ENCODE results near the gene TBC1D2B.
"Not testable (repeated sequence)": the region's sequence is repeated elsewhere in the genome, so short reads cannot be mapped to it uniquely, and the experiment has no call there.

The TBC1D2B gene

DNA sequence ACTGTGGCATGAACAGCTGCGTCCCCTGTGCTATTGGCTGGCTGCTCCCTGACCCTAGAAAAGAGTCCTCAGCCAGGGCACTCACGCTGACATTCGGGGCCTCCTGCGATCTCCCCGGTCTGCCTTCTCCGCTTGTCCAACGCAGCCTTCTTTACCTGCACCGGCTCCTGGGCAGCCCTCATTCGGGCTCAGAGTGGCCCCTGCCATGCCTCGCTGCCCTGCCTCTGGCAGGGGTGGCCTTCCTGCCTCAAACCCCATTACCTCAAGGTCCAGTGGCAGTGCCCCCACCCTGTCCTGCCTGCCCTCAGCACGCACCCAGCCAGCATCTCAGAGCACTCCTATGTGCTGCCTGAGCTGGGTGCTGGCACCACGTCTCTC lies 86.5 kb downstream of the TBC1D2B start:
- no peak overlapping the region for H2BK120ac ChIP-seq (ENCODE audit: low read depth, low read length)
- no peak overlapping the region for H3K18ac ChIP-seq (ENCODE audit: low read length)
- no peaks in the 10 kb centered on the region for H3K36me3 ChIP-seq (ENCODE audit: control insufficient read depth, insufficient read depth, low read length)
- H2BK5ac ChIP-seq (ENCODE audit: low read length): no peak overlapping the region
- no peak for DNase-seq
- no CpG with 5 or more reads among the region's 12 CpGs for WGBS (ENCODE audit: extremely low coverage, insufficient coverage, low lambda C conversion rate)
- no peak overlapping the region for H3K4ac ChIP-seq (ENCODE audit: low read depth, low read length)
- H4K5ac ChIP-seq (ENCODE audit: low read length): no peak overlapping the region
- no peaks in the 10 kb centered on the region for H3K79me1 ChIP-seq (ENCODE audit: low read length)
- no peak overlapping the region for H3K4me3 ChIP-seq (ENCODE audit: low read length)
- no peak overlapping the region for H2BK15ac ChIP-seq (replicated peaks; ENCODE audit: low read depth)
- no peak overlapping the region for H3K23ac ChIP-seq (ENCODE audit: low read length)
- H3K4me2 ChIP-seq (ENCODE audit: low read length): no peak overlapping the region
- no peaks in the 10 kb centered on the region for H3K27me3 ChIP-seq (ENCODE audit: insufficient read depth, low read length, poor library complexity)
- no peaks in the 10 kb centered on the region for H3K79me2 ChIP-seq (ENCODE audit: control insufficient read depth, insufficient read depth, low read length)
- H2AK5ac ChIP-seq (ENCODE audit: low read length): no peak overlapping the region
- no peak overlapping the region for H3K56ac ChIP-seq (ENCODE audit: low read length)
- H3K4me1 ChIP-seq (ENCODE audit: control insufficient read depth, low read depth, low read length): no peaks in the 10 kb centered on the region
- no peak overlapping the region for H3K27ac ChIP-seq (ENCODE audit: low read depth, low read length)
- no peak overlapping the region for H4K8ac ChIP-seq (ENCODE audit: low read depth, low read length)
- H3K9ac ChIP-seq (ENCODE audit: low read length): no peak overlapping the region

DNA sequence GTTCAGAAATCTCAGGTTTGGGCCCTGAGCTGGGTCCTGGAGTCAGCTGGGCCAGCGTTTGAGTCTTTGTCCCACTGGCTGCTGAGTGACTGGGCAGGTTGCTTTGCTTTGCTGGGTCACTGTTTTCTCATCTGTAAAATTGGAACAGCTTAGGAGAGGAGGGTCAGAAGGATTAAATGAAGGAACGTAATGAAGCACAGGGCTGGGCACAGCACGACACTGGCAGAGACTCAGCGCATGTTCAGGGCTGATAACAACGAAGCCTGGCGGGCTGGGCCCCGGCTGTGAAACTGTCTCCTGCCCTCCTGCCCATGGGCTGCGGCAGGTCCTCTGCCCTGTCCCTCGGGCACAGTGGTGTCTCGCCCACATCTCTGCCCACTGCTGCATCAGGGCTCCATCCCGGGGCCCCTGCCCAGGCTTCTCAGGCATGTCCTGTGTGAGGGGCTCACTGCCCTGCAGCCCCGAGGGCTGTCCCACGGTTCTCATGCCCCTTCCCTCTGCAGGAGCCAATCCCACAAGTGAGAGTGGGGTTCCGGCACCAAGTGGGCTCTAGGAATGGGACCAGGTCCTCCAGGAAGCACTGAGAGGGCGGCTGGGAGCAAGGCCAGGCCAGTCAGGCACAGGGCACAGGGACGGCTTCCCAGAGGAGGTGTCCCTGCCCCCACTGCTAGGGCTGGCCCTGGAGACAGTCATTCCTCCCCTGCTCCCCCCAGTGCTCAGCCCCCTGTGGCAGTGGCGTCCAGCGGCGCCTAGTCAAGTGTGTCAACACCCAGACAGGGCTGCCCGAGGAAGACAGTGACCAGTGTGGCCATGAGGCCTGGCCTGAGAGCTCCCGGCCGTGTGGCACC lies 88.0 kb downstream of the TBC1D2B start:
- Histone ChIP-seq H3K4me3 (ENCODE audit: low read length) (no peak overlapping the region), H3K18ac (ENCODE audit: low read length) (no peak overlapping the region), H3K9ac (ENCODE audit: low read length) (no peak overlapping the region), H3K27me3 (ENCODE audit: insufficient read depth, low read length, poor library complexity) (no peaks in the 10 kb centered on the region), H3K23ac (ENCODE audit: low read length) (no peak overlapping the region), H2AK5ac (ENCODE audit: low read length) (no peak overlapping the region), H3K4me2 (ENCODE audit: low read length) (no peak overlapping the region), H3K79me2 (ENCODE audit: control insufficient read depth, insufficient read depth, low read length) (no peaks in the 10 kb centered on the region), H2BK15ac (replicated peaks; ENCODE audit: low read depth) (no peak overlapping the region), H3K4me1 (ENCODE audit: control insufficient read depth, low read depth, low read length) (no peaks in the 10 kb centered on the region), H3K27ac (ENCODE audit: low read depth, low read length) (no peak overlapping the region), H3K79me1 (ENCODE audit: low read length) (no peaks in the 10 kb centered on the region), H2BK120ac (ENCODE audit: low read depth, low read length) (no peak overlapping the region), H3K56ac (ENCODE audit: low read length) (no peak overlapping the region), H2BK5ac (ENCODE audit: low read length) (no peak overlapping the region), H4K8ac (ENCODE audit: low read depth, low read length) (no peak overlapping the region), H3K36me3 (ENCODE audit: control insufficient read depth, insufficient read depth, low read length) (no peaks in the 10 kb centered on the region), H3K4ac (ENCODE audit: low read depth, low read length) (no peak overlapping the region), H4K5ac (ENCODE audit: low read length) (no peak overlapping the region)
- DNase-seq: no peak
- no CpG with 5 or more reads among the region's 22 CpGs for WGBS (ENCODE audit: extremely low coverage, insufficient coverage, low lambda C conversion rate)

DNA sequence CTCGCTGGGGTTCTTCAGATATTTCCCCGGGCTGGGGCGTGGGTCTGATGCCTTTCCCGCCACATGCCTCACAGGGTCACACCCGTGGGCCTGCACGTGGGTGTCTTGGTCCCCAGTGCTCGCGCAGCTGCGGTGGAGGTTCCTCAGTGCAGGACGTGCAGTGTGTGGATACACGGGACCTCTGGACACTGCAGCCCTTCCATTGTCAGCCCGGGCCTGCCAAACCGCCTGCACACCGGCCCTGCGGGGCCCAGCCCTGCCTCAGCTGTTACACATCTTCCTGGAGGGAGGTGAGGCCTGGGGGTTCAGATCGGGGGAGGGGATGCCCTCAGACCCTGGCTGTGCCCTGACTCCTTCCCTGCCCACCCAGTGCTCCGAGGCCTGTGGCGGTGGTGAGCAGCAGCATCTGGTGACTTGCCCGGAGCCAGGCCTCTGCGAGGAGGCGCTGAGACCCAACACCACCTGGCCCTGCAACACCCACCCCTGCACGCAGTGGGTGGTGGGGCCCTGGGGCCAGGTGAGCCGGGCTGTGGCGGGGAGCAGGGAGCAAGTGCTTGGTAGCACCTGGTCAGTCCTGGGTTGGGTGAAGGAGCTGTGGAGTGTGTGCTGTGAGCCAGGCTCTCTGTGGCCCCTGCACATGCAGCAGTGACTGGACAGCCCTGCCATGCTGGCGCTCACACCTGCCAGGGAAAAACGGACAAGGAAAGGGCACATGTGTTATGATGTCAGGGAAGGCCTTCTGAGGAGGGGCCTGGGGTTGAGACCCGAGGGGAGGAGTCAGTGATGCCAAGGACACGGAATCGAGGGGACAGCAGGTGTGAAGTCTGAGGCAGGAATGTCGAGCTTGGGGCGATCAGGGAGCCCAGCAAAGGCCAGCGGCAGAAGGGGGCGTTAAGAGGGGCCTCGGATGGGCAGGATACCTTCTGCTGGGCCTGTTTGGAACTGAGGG lies 88.9 kb downstream of the TBC1D2B start:
- H3K27ac ChIP-seq (ENCODE audit: low read depth, low read length): no peak overlapping the region
- DNase-seq: no peak
- no peak overlapping the region for H3K4me2 ChIP-seq (ENCODE audit: low read length)

GRCh38 chr15:77987765-77988136 lies 89.8 kb downstream of the TBC1D2B start:
- no CpG with 5 or more reads among the region's 15 CpGs for WGBS (ENCODE audit: extremely low coverage, insufficient coverage, low lambda C conversion rate)
- not testable (repeated sequence) for H3K36me3 ChIP-seq (ENCODE audit: control insufficient read depth, insufficient read depth, low read length); H3K4me3 ChIP-seq (ENCODE audit: low read length)

More for the DNA sequence above, 88.9 kb downstream of the TBC1D2B start:
- H4K5ac ChIP-seq (ENCODE audit: low read length): no peak overlapping the region
- H3K79me2 ChIP-seq (ENCODE audit: control insufficient read depth, insufficient read depth, low read length): no peaks in the 10 kb centered on the region
- no peaks in the 10 kb centered on the region for H3K79me1 ChIP-seq (ENCODE audit: low read length)
- no peaks in the 10 kb centered on the region for H3K36me3 ChIP-seq (ENCODE audit: control insufficient read depth, insufficient read depth, low read length)
- H2BK5ac ChIP-seq (ENCODE audit: low read length): no peak overlapping the region
- H3K9ac ChIP-seq (ENCODE audit: low read length): no peak overlapping the region
- no peak overlapping the region for H3K23ac ChIP-seq (ENCODE audit: low read length)
- no peak overlapping the region for H3K56ac ChIP-seq (ENCODE audit: low read length)
- H2BK120ac ChIP-seq (ENCODE audit: low read depth, low read length): no peak overlapping the region
- H3K4me3 ChIP-seq (ENCODE audit: low read length): no peak overlapping the region
- H3K4me1 ChIP-seq (ENCODE audit: control insufficient read depth, low read depth, low read length): no peaks in the 10 kb centered on the region
- no CpG with 5 or more reads among the region's 34 CpGs for WGBS (ENCODE audit: extremely low coverage, insufficient coverage, low lambda C conversion rate)
- H3K4ac ChIP-seq (ENCODE audit: low read depth, low read length): no peak overlapping the region
- no peak overlapping the region for H2AK5ac ChIP-seq (ENCODE audit: low read length)
- no peak overlapping the region for H4K8ac ChIP-seq (ENCODE audit: low read depth, low read length)
- H2BK15ac ChIP-seq (replicated peaks; ENCODE audit: low read depth): no peak overlapping the region
- no peak overlapping the region for H3K18ac ChIP-seq (ENCODE audit: low read length)
- H3K27me3 ChIP-seq (ENCODE audit: insufficient read depth, low read length, poor library complexity): no peaks in the 10 kb centered on the region

GRCh38 chr15:77986891-77987764 lies 90.4 kb downstream of the TBC1D2B start:
- no peaks in the 10 kb centered on the region for H3K4me1 ChIP-seq (ENCODE audit: control insufficient read depth, low read depth, low read length)
- H2BK120ac ChIP-seq (ENCODE audit: low read depth, low read length): no peak overlapping the region
- H2BK5ac ChIP-seq (ENCODE audit: low read length): no peak overlapping the region
- H3K18ac ChIP-seq (ENCODE audit: low read length): no peak overlapping the region
- H3K4me3 ChIP-seq (ENCODE audit: low read length): no peak overlapping the region
- no peak overlapping the region for H2BK15ac ChIP-seq (replicated peaks; ENCODE audit: low read depth)
- H3K27ac ChIP-seq (ENCODE audit: low read depth, low read length): no peak overlapping the region
- no peak overlapping the region for H3K4me2 ChIP-seq (ENCODE audit: low read length)
- no peaks in the 10 kb centered on the region for H3K79me2 ChIP-seq (ENCODE audit: control insufficient read depth, insufficient read depth, low read length)
- no peak overlapping the region for H4K5ac ChIP-seq (ENCODE audit: low read length)
- H3K9ac ChIP-seq (ENCODE audit: low read length): no peak overlapping the region
- no peaks in the 10 kb centered on the region for H3K79me1 ChIP-seq (ENCODE audit: low read length)
- no peaks in the 10 kb centered on the region for H3K36me3 ChIP-seq (ENCODE audit: control insufficient read depth, insufficient read depth, low read length)
- no peak overlapping the region for H2AK5ac ChIP-seq (ENCODE audit: low read length)
- peak; percentile 34 for DNase-seq
- H3K4ac ChIP-seq (ENCODE audit: low read depth, low read length): no peak overlapping the region
- H4K8ac ChIP-seq (ENCODE audit: low read depth, low read length): no peak overlapping the region
- no CpG with 5 or more reads among the region's 24 CpGs for WGBS (ENCODE audit: extremely low coverage, insufficient coverage, low lambda C conversion rate)
- no peak overlapping the region for H3K56ac ChIP-seq (ENCODE audit: low read length)
- H3K23ac ChIP-seq (ENCODE audit: low read length): no peak overlapping the region
- H3K27me3 ChIP-seq (ENCODE audit: insufficient read depth, low read length, poor library complexity): no peaks in the 10 kb centered on the region

More at GRCh38 chr15:77987765-77988136, 89.8 kb downstream of the TBC1D2B start:
- not testable (repeated sequence) for H4K5ac ChIP-seq (ENCODE audit: low read length); H3K4me1 ChIP-seq (ENCODE audit: control insufficient read depth, low read depth, low read length); H3K79me1 ChIP-seq (ENCODE audit: low read length); H3K4ac ChIP-seq (ENCODE audit: low read depth, low read length); H3K9ac ChIP-seq (ENCODE audit: low read length); H3K27me3 ChIP-seq (ENCODE audit: insufficient read depth, low read length, poor library complexity); H2AK5ac ChIP-seq (ENCODE audit: low read length); H2BK5ac ChIP-seq (ENCODE audit: low read length); H3K4me2 ChIP-seq (ENCODE audit: low read length); DNase-seq; H2BK120ac ChIP-seq (ENCODE audit: low read depth, low read length); H3K18ac ChIP-seq (ENCODE audit: low read length); H3K23ac ChIP-seq (ENCODE audit: low read length); H3K79me2 ChIP-seq (ENCODE audit: control insufficient read depth, insufficient read depth, low read length); H2BK15ac ChIP-seq (replicated peaks; ENCODE audit: low read depth); H4K8ac ChIP-seq (ENCODE audit: low read depth, low read length); H3K56ac ChIP-seq (ENCODE audit: low read length); H3K27ac ChIP-seq (ENCODE audit: low read depth, low read length)
